GM21723 (cell line): ENCODE measurements around the gene CD300A.
A peak's percentile ranks its signal among the peaks of the same experiment; 100 is the strongest.
"Not testable (repeated sequence)": the region's sequence is repeated elsewhere in the genome, so short reads cannot be mapped to it uniquely, and the experiment has no call there.

Experiments used
- ATAC-seq: cut with Tn5 transposase; IDR thresholded peaks from one replicate; pipeline ENCODE4 v1.9.1; 2021; ENCODE audit warnings: mild to moderate bottlenecking, moderate library complexity; ENCODE audit not compliant: unreplicated experiment

CD300A gene

DNA sequence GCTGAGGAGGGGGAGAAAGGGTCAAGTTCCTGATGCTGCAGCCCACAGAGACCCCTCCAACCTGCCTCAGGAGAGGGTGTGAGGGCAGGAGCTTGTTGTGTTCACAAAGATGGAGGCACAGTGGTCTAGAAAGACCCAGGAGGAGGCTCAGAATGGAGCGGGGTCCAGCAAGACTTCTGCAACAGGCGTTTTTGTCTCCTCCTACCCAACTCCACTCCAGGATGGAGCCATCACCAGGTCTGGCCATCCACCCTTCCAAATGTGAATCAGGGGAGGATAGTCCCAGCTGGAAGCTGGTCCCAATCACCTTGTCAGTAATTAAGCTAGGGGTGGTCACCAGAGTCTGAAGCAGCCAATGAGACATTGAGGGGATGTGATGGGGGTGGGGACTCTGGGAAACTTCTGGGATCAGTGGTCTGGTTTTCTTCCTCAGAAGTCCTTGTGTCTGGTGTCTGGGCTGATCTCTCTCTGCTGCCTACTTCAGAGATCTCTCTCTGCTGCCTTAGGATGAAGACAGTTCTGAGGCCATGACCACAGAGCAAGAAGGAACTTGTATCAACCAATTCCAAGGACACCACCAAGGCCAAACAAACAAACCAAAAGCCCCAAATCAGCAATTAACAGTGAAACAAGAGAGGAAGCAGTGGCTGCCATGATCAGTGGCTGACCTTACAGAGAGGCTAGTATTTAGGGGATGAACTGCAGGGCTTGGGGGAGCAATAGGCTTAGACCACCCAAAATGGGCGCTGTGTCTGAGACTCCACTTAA is 50.3 kb downstream of the CD300A start:
- ATAC-seq, result no peak

DNA sequence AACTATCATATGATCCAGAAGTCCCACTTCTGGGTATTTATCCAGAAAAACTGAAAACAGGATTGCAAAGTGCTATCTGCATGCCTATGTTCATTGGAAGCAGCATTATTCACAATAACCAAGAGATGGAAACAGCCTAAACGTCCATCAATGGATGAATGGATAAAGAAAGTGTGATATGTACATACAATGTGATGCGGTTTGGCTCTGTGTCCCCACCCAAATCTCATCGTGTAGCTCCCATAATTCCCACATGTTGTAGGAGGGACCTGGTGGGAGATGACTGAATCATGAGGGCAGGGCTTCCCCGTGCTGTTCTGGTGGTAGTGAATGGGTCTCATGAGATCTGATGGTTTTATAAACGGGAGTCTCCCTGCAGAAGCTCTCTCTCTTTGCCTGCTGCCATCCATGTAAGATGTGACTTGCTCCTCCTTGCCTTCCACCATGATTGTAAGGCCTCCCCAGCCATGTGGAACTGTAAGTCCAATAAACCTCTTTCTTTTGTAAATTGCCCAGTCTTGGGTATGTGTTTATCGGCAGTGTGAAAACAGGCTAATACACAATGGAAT is 52.1 kb downstream of the CD300A start:
- ATAC-seq, result not testable (repeated sequence)

DNA sequence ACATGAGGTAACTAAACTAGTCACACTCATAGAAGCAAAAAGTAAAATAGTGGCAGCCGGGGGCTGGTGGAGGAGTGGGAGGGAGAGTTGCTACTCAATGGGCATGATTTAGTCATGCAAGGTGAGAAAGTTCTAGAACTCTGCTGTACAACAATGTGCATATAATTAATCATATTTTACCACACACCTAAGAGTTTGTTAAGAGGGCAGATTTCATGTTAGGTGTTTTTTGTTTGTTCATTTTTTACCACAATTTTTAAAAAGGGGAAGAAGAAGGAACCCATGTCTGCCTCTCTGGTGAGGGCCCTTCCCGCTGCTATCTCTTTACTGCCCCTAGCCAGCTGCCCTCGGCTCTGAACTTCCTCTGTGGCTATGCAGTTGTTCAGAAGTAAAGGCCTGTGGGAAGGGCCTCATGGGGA is 53.6 kb downstream of the CD300A start:
- ATAC-seq, result no peak

GRCh38 chr17:74520790-74521480 is 54.5 kb downstream of the CD300A start:
- ATAC-seq, result no peak

DNA sequence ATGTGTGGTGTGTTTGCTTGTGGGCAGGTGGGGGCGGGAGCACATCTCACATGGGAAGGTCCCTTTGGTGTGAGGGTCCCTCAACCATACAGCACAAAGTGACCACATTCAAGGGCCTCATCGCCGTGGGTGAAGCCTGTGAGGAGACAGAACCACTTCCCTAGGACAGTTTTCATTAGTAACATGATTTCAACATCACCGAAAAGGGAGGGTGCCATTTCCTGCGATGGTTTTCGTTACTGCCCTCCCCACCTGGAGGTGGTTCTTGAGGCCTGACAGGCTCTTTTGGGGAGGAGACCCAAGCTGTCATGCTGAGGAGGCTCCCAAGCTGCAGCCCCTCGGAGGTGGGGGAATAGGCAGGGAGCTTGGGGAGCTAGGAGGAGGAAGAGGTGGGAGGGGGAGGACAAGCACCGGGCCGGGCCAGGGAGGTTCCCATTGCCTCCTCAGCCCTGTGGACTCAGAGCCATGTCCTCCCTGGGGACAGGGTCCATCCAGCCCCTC is 55.3 kb downstream of the CD300A start:
- no peak for ATAC-seq

DNA sequence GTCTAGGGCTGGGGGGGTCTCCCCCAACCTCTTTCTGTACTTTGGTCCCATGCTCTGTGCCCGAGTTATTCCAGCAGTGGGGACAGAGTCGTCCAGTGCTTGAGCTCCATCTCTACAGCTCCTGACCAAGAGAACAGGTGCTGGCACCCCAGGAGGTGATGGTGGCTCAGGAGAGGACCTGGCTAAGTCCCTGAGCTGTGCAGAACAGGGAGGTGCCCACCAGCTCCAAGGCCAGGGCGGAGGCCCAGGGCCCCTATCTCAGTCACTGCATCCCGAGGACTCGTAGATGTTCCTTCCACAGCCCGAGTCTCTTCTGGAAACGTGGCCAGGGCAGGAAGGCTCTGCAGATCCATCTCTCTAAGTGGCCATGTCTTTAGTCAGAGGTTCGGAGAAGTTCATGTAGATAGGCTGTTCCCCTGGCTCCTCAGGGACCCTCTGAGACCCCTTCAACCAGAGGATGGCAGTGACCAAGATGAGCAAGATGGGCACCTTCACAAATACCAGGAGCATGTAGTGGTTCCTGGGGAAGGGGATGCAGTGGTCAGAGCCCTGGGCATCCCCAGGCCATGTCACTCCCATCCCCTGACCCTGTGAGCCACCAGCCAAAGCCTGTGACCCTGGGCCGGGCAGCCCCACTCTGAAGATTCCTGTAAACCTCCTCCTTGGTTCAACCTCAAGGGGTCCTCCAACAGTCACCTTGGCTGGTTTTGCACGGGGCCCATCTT is 56.1 kb downstream of the CD300A start:
- no peak for ATAC-seq

GRCh38 chr17:74523308-74523707 is 56.9 kb downstream of the CD300A start:
- ATAC-seq, result no peak

DNA sequence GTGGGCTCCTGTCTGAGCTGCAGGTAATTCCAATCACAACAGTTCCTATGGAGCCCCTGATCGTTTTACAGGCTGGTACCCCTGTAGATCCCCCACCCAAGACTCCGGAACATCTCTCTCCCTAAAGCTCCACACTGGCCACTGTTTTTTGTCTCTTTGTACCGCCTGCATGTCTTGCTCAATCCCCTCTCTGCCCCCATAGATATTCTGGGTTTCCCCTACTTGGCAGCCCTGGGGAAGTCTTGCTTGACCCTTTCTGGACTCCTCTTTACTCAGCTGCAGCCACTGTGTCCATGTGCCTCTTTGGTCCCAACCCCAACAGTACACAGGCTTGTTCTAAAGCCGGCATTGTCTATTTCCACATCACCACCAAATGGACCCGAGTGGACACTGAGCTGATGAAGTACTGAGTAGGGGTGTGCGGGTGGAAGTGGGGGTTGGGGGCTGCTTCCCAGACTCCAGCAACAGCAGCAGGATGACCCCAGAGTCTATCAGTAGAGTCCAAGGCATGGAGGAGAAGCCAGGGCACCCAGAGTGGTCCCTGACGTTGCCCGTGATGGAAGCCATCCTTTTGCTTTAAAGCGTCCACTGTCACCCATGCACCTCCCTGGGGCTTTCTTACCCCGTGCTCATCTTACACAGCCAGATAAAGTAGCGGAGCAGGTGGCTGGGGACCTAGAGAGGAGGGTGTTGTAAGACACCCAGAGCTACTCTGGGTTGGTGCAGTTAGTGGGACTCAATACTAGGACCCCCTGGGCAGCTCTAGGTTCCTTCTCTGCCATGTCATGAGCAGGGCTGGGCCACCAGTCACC is 58.4 kb downstream of the CD300A start:
- no peak for ATAC-seq

- no peak for ATAC-seq
Measured at GRCh38 chr17:74525465-74525725, 59.0 kb downstream of the CD300A start.

GRCh38 chr17:74525781-74526288 is 59.4 kb downstream of the CD300A start:
- ATAC-seq, result no peak

DNA sequence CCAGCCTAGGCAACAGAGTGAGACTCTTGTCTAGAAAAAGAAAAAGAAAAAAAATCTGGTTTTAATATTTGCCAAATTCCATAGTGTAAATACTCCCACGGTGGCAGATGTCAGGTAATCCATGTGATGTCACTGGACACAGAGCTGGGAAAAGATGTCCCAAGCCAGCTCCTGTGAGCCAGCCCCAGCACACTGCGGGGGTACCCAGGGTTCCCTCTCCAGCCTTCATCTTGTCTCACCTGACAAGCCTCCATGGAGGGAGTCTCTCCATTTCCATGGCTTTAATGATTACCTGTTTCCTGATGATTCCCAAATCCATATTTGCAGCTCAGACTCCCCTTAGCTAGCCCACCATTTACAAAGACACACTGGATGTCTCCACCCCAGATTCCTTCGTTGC is 60.2 kb downstream of the CD300A start:
- no peak for ATAC-seq

GRCh38 chr17:74527081-74527480 is 60.6 kb downstream of the CD300A start:
- ATAC-seq, result no peak

- ATAC-seq, result no peak
Measured at GRCh38 chr17:74527756-74528155, 61.3 kb downstream of the CD300A start.

- peak; percentile 94 for ATAC-seq
Measured at GRCh38 chr17:74528491-74529199, 62.2 kb downstream of the CD300A start.

GRCh38 chr17:74529243-74529642 is 62.8 kb downstream of the CD300A start:
- ATAC-seq, result no peak

GRCh38 chr17:74530831-74531150 is 64.4 kb downstream of the CD300A start:
- ATAC-seq, result no peak

DNA sequence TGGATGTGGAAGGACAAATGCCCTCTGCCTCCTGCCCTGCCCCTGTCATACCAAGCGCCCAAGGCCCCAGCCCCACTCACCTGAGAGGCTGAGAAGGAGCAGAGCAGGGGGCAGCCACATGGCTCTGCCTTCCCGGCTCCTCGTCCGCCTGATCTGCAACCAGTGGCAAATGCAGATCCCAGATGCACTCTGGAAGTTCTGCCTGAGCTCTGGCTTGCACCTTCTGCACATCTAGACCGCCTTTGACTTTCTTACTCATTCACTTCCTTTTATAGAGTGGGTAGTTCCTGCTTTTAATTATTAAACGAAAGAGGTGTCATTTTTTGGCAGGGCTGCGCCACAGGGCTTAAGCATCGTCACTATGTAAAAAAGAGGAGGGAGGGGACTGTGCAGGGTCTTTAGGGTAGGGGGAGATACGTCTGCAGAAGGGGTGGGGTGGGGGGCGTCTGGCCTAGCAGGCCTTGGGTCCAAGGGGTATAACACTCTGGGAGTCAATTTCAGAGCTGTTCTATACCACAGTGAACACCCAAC is 64.9 kb downstream of the CD300A start, which contains the start of gene CD300LB:
TSS of gene CD300LB (minus strand) at position 245 of the 531 bp plus-strand sequence. CDS start at position 120, 125 bp downstream.
- ATAC-seq, result no peak

- no peak for ATAC-seq
Measured at GRCh38 chr17:74532115-74532514, 65.7 kb downstream of the CD300A start.
